Transverse colon (tissue), 4 donors: ENCODE data around the gene TARS1. TPM values are rescaled to one million over a fixed set of nuclear protein-coding genes. Genes with fewer than 3 reads are reported as not detected.
A peak's percentile ranks its signal among the peaks of the same experiment; 100 is the strongest.

Experiments used
- DNase-seq: peaks from one replicate; pipeline ENCODE4 v3.0.0-alpha.2; 2019
- H3K27ac ChIP-seq, 4 donors: fragments of 200-600 bp; sonication (generic); 2 replicates each; pipeline ENCODE4 v1.5.1; 2016 to 2018; ENCODE audit warnings: inconsistent platforms in 4 of 4
- H3K27me3 ChIP-seq: fragments of 200-600 bp; sonication (generic); 2 replicates; pipeline ENCODE4 v1.5.1; 2017; ENCODE audit warnings: inconsistent platforms
- H3K36me3 ChIP-seq, 4 donors: fragments of 200-600 bp; sonication (generic); 2 replicates each; pipeline ENCODE4 v1.5.1; 2017 to 2019; ENCODE audit warnings: inconsistent platforms in 4 of 4
- H3K4me1 ChIP-seq, 4 donors: fragments of 200-600 bp; sonication (generic); 2 replicates each; pipeline ENCODE4 v1.5.1; 2017 to 2020; ENCODE audit warnings: inconsistent platforms in 4 of 4
- H3K4me3 ChIP-seq, 4 donors: fragments of 200-600 bp; sonication (generic); 1 replicate in 1 of 4; 2 replicates in 3 of 4; pipeline versions ENCODE4 v1.5.1 to v1.6.1; 2017 to 2019; ENCODE audit warnings: inconsistent platforms in 4 of 4
- H3K9me3 ChIP-seq, 2 donors: fragments of 200-600 bp; sonication (generic); 2 replicates each; pipeline ENCODE4 v1.5.1; 2017 to 2019; ENCODE audit warnings: inconsistent platforms in 2 of 2
- CTCF ChIP-seq, 5 experiments: fragments of 200-600 bp in 3 of 5; fragments of 450-650 bp in 2 of 5; sonication (generic) in 3 of 5; IDR thresholded peaks; 1 replicate in 2 of 5; 2 replicates in 3 of 5; pipeline ENCODE4 v1.5.1; 2016 to 2017; ENCODE audit warnings: antibody characterized with exemption in 5 of 5, inconsistent platforms in 3 of 5, mild to moderate bottlenecking in 2 of 5, moderate library complexity in 1 of 5
- EP300 ChIP-seq: sonication (generic); formaldehyde crosslinking; IDR thresholded peaks from one replicate; pipeline ENCODE4 v1.6.1; 2017; ENCODE audit warnings: antibody characterized with exemption, low read depth
- POLR2A ChIP-seq: fragments of 450-650 bp; IDR thresholded peaks from one replicate; pipeline ENCODE4 v1.6.1; 2016; ENCODE audit warnings: antibody characterized with exemption, mild to moderate bottlenecking, moderate library complexity
- POLR2AphosphoS5 ChIP-seq, 3 donors: sonication (generic); formaldehyde crosslinking; IDR thresholded peaks; one replicate each; pipeline ENCODE4 v1.6.1; 2016; ENCODE audit warnings: antibody characterized with exemption in 3 of 3
- WGBS, 2 donors: methylation state at CpG; one replicate each; pipeline ENCODE4 v1.1.5; 2018; ENCODE audit warnings: low coverage in 1 of 2; 5-methylcytosine and 5-hydroxymethylcytosine counted together
- in situ Hi-C, 4 donors: fragments of 200-750 bp; cut with MboI; loops; one replicate each; pipeline versions ENCODE4 v1.15.0 to v1.15.1; 2017; ENCODE audit warnings: low sequenced_read_pairs in 3 of 4, low pct_ligation_motif_present in 1 of 4, low pct_unique_long_range_greater_than_20kb in 1 of 4
- intact Hi-C: fragments of 100-400 bp; cut with DNase I; formaldehyde crosslinking; loops from one replicate; pipeline ENCODE4 v1.15.1; 2023; ENCODE audit warnings: low total_unique reads
- total RNA-seq, 4 donors: library from RNA; depleted of rRNA; stranded (reverse); fragments of >200 nt; gene quantifications; one replicate each; pipeline ENCODE4 v1.1.0, GENCODE V29; 2016

Gene TARS1
- total RNA-seq, 4 donors from 2014 or later, result 30.1 to 155 (median 92.1) TPM

GRCh38 chr5:33411498-33411897, 29.3 kb upstream of the TARS1 start:
- TF ChIP-seq EP300 (no peak), POLR2A (no peak), CTCF (IDR thresholded peaks at IDR 0.05) (no peak), POLR2AphosphoS5 (IDR thresholded peaks at IDR 0.05) (no peak)
- intact Hi-C loops (loop anchor here (10.0 kb wide), 1 partner anchor 177 kb away; no protein-coding TSS in a partner anchor), in situ Hi-C loops (loop anchor here in 3 of 4 donors (25.0 kb wide), 1 partner anchor 699 kb away; the partner anchor contains the start of gene NPR3 (in 3 of the 3))
- WGBS, 2 donors, result 93 to 100% methylated on average over 1 of the region's 1 CpG
- Histone ChIP-seq H3K9me3 (no peaks in the 10 kb centered on the region), H3K36me3 (no peaks in the 10 kb centered on the region), H3K4me1 (no peaks in the 10 kb centered on the region), H3K27ac (peak overlapping the region in 1 of 4 donors; percentile 82), H3K4me3 (no peak overlapping the region), H3K27me3 (no peaks in the 10 kb centered on the region)
- no peak for DNase-seq

- no peak overlapping the region for H3K27ac ChIP-seq
- no peak overlapping the region for H3K4me3 ChIP-seq
- in situ Hi-C loops, result loop anchor here in 3 of 4 donors (25.0 kb wide), 1 partner anchor 704 kb away; the partner anchor contains the start of gene NPR3 (in 3 of the 3)
- intact Hi-C loops, result loop anchor here (10.0 kb wide), 1 partner anchor 181 kb away; no protein-coding TSS in a partner anchor
- H3K9me3 ChIP-seq, result no peaks in the 10 kb centered on the region
- no peaks in the 10 kb centered on the region for H3K36me3 ChIP-seq
- no peaks in the 10 kb centered on the region for H3K4me1 ChIP-seq
- no peak for TF ChIP-seq CTCF (IDR thresholded peaks at IDR 0.05)
- TF ChIP-seq EP300, result no peak
- no peak for TF ChIP-seq POLR2AphosphoS5 (IDR thresholded peaks at IDR 0.05)
- no peak for TF ChIP-seq POLR2A
- no peaks in the 10 kb centered on the region for H3K27me3 ChIP-seq
- no peak for DNase-seq
- WGBS, 2 donors, result 58 to 71% methylated on average over 4 of the region's 4 CpGs
Observed at GRCh38 chr5:33415811-33416354, 24.9 kb upstream of the TARS1 start.

GRCh38 chr5:33417632-33418031, 23.1 kb upstream of the TARS1 start:
- Histone ChIP-seq H3K36me3 (no peaks in the 10 kb centered on the region), H3K4me3 (no peak overlapping the region), H3K9me3 (no peaks in the 10 kb centered on the region), H3K4me1 (no peaks in the 10 kb centered on the region), H3K27me3 (no peaks in the 10 kb centered on the region), H3K27ac (no peak overlapping the region)
- no peak for TF ChIP-seq CTCF (IDR thresholded peaks at IDR 0.05)
- TF ChIP-seq POLR2A, result no peak
- TF ChIP-seq EP300, result no peak
- TF ChIP-seq POLR2AphosphoS5 (IDR thresholded peaks at IDR 0.05), result no peak
- intact Hi-C loops, result loop anchor here (10.0 kb wide), 1 partner anchor 183 kb away; no protein-coding TSS in a partner anchor
- in situ Hi-C loops, result loop anchor here in 3 of 4 donors (25.0 kb wide), 1 partner anchor 705 kb away; the partner anchor contains the start of gene NPR3 (in 3 of the 3)
- DNase-seq, result no peak

GRCh38 chr5:33420946-33421345, 19.8 kb upstream of the TARS1 start:
- Histone ChIP-seq H3K9me3 (no peaks in the 10 kb centered on the region), H3K27ac (no peak overlapping the region), H3K4me1 (no peaks in the 10 kb centered on the region), H3K36me3 (no peaks in the 10 kb centered on the region), H3K27me3 (no peaks in the 10 kb centered on the region), H3K4me3 (no peak overlapping the region)
- 74 to 86% methylated on average over 5 of the region's 5 CpGs for WGBS, 2 donors
- intact Hi-C loops, result loop anchor here (10.0 kb wide), 1 partner anchor 116 kb away; no protein-coding TSS in a partner anchor
- no peak for DNase-seq
- TF ChIP-seq CTCF (IDR thresholded peaks at IDR 0.05) (no peak), POLR2A (no peak), EP300 (no peak), POLR2AphosphoS5 (IDR thresholded peaks at IDR 0.05) (no peak)
- in situ Hi-C loops, result loop anchor here in 3 of 4 donors (25.0 kb wide), 1 partner anchor 709 kb away; the partner anchor contains the start of gene NPR3 (in 3 of the 3)
